Right kidney (tissue), 1 donor: ENCODE measurements around the gene UBR3.

Source experiments
- DNase-seq: peaks from one replicate; pipeline ENCODE4 v3.0.0-alpha.2; 2016

The UBR3 gene

GRCh38 chr2:170005702-170006101 is 178.4 kb downstream of the UBR3 start:
- DNase-seq = no peak

GRCh38 chr2:170006587-170007325 is 179.5 kb downstream of the UBR3 start:
- DNase-seq = no peak

GRCh38 chr2:170009209-170009608 is 182.0 kb downstream of the UBR3 start:
- no peak for DNase-seq

GRCh38 chr2:170012773-170013172 is 185.5 kb downstream of the UBR3 start:
- DNase-seq = no peak

GRCh38 chr2:170013802-170014551 is 186.7 kb downstream of the UBR3 start:
- DNase-seq = no peak

- no peak for DNase-seq
These were observed 187.5 kb downstream of the UBR3 start for GRCh38 chr2:170014769-170015168.

GRCh38 chr2:170017860-170018532 is 190.7 kb downstream of the UBR3 start:
- no peak for DNase-seq

GRCh38 chr2:170019060-170019805 is 192.0 kb downstream of the UBR3 start:
- DNase-seq = no peak

- DNase-seq = no peak
These were observed 193.5 kb downstream of the UBR3 start for GRCh38 chr2:170020777-170021176.

GRCh38 chr2:170022692-170023091 is 195.4 kb downstream of the UBR3 start:
- DNase-seq = no peak

GRCh38 chr2:170024721-170025120 is 197.5 kb downstream of the UBR3 start:
- DNase-seq = no peak

- no peak for DNase-seq
These were observed 198.0 kb downstream of the UBR3 start for GRCh38 chr2:170025223-170025622.

GRCh38 chr2:170026361-170026760 is 199.1 kb downstream of the UBR3 start:
- no peak for DNase-seq

GRCh38 chr2:170029551-170029950 is 202.3 kb downstream of the UBR3 start:
- DNase-seq = no peak

GRCh38 chr2:170030040-170030439 is 202.8 kb downstream of the UBR3 start:
- no peak for DNase-seq

- no peak for DNase-seq
These were observed 204.0 kb downstream of the UBR3 start for GRCh38 chr2:170031288-170031687.

- no peak for DNase-seq
These were observed 207.3 kb downstream of the UBR3 start for GRCh38 chr2:170034596-170034995.

- no peak for DNase-seq
These were observed 211.5 kb downstream of the UBR3 start for GRCh38 chr2:170038734-170039133.

- DNase-seq = no peak
These were observed 212.3 kb downstream of the UBR3 start for GRCh38 chr2:170039401-170040172.

- DNase-seq = no peak
These were observed 217.7 kb downstream of the UBR3 start for GRCh38 chr2:170044751-170045478.
